ENCODE measurements around the gene STPG2. TPM values are rescaled to one million over a fixed set of nuclear protein-coding genes. Genes with fewer than 3 reads are reported as not detected.
"Not testable (repeated sequence)": the region's sequence is repeated elsewhere in the genome, so short reads cannot be mapped to it uniquely, and the experiment has no call there.

The STPG2 gene
- total RNA-seq, 2 donors from 2014 or later: 0.25 TPM; not detected in 1

DNA sequence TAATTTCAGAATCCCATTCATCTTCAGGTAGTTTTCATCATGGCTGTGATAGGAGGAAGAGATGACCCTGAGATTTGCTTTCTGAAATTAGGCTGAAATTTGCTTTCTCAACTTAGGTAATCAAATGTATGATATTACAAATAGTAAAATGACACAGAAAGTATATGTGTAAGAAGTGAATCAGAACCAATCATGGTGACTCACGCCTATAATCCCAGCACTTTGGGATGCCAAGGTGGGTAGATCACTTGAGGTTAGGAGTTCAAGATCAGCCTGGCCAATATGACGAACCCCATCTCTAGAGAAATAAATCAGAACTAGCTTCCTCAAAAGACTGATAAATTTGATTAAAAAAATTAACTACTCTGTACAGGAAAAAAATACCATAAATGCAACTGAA is 555.4 kb downstream of the STPG2 start:
- DNase-seq (no peak), ATAC-seq (no peak)
- intact Hi-C loops (cut with DNase I, micrococcal nuclease): no loop called here

DNA sequence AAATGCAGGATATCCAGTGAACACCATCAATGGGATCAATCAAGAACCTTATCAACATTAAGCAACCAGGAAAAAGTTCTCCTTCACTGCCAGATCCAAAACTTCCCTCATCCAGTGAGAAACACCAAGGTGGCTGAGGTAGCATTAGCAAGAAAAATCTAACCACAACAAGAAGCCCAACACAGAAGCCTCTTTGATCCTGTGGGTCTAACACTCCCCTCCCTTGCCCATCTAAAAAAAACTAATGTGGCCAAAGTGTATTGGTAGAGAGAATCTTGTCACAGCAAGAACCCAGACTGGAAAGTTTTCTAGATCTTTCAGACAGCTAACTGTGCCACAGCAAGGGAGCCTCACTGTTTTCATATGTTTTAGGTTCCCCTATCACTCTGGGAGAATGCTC is 558.0 kb downstream of the STPG2 start:
- ATAC-seq (no peak), DNase-seq (no peak)
- intact Hi-C loops (cut with DNase I, micrococcal nuclease): no loop called here

DNA sequence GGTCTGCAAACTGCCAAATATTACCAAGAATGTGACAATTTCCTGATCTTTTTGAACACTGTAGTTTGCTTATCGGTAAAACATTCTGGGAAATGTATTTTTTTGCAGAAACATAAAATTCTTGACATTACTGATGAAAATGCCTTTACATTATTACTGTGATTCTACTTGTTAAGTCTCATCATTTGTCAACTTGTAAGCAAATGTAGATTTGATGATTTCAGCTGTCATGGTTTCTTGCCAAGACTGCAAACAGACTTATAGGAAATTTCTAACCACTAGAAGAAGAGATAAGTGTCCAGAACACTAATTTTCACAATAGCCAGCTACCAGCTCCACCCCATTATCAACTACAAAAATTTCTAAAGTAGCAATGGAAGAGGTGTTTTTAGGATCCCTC is 560.4 kb downstream of the STPG2 start:
- ATAC-seq: no peak
- DNase-seq: no peak
- intact Hi-C loops (cut with DNase I, micrococcal nuclease): no loop called here

DNA sequence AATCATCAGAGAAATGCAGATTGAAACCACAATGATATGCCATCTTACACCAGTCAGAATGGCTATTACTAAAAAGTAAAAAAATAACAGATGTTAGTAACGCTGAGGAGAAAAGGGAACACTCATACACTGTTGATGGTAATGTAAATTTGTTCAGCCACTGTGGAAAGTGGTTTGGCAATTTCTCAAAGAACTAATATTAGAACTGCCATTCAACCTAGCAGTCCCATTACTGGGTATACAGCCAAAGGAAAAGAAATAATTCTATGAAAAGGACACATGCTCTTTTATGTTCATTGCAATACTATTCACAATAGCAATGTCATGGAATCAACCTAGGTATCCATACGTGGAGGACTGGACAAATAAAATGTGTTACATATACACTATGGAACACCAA is 566.3 kb downstream of the STPG2 start:
- intact Hi-C loops (cut with DNase I, micrococcal nuclease): no loop called here
- ATAC-seq (no peak), DNase-seq (no peak)

DNA sequence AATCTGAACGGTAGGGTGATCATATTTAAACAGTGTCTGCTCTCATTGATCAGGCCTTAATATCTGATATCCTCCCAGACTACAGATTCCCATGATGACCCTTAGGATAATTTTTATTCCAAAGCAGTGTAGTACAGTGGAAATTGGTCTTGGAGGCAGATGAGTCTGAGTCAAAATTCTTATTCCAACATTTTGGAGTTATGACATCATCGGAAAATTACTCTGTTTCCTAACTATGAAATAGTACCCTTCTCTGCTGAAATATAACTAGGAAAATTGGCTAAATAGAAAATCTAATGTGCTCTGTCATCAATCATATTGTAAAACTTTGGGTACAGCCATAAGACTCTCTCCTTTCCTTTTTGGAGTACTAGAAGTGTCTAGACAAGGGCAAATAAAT is 583.3 kb downstream of the STPG2 start:
- intact Hi-C loops (cut with DNase I, micrococcal nuclease): no loop called here
- DNase-seq (no peak), ATAC-seq (no peak)

DNA sequence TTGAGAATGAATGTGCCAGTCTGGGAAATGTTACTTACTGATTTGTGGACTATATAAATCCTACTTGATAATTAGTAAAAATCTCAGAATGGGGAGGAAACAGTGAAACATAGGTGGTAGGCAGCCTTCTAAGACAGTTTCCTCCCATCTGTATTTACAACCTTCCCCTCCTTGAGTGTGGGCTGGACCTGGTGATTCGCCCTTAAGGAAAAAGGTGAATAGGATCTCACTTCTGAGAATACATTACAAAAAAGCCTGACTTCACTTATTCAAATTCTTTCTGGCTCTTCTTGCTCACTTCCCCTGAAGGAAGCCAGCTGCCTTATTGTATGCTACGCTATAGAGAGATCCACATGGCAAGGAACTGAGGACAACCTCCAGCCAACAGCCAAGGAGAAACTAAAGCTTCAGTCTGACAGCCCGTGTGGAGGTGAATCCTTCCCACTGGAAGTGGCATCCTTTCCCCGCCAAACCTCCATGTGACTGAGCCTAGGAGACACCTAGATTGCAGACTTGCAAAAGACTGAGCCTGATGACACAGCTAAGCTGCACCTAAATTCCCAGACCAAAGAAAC is 585.0 kb downstream of the STPG2 start:
- ATAC-seq: no peak
- no peak for DNase-seq
- intact Hi-C loops (cut with DNase I, micrococcal nuclease): no loop called here

DNA sequence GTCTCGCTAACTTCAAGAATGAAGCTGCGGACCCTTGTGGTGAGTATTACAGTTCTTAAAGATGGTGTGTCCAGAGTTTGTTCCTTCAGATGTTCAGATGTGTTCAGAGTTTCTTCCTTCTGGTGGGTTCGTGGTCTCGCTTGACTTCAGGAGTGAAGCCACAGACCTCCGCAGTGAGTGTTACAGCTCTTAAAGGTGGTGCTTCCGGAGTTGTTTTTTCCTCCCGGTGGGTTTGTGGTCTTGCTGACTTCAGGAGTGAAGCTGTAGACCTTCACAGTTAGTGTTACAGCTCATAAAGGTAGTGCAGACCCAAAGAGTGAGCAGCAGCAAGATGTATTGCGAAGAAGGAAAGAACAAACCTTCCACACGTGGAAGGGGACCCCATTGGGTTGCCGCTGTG is 592.6 kb downstream of the STPG2 start:
- intact Hi-C loops (cut with DNase I, micrococcal nuclease); DNase-seq; ATAC-seq: not testable (repeated sequence)

DNA sequence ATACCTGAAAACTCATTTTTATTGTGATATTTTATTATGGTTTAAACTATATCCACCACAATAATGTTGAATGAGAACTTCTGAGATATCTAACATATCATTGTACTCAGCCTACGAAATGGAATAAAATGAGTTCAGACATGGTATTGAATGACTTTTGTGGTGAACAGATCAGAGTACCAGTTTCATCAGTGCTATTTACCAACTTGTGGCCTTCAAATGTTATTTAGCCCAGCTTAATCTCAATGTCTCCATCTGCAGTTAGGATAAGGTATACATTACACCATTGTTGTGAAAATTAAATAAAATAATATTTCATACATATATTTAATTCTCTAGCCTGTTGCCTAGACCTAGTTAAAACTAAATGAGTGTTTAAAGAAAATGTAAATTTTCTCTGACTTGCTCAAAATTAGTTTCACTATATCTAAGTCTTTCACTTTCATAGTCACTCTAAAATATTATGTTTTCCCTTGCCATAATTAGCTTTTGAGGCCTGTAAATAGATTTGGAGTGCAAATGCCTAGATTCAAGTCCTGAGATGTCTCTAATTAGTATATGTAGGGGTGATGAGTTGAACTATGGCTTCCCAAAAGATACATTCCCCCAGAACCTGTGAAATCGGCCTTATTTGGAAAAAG is 594.2 kb downstream of the STPG2 start:
- ATAC-seq (no peak), DNase-seq (no peak)
- intact Hi-C loops (cut with DNase I, micrococcal nuclease): no loop called here

DNA sequence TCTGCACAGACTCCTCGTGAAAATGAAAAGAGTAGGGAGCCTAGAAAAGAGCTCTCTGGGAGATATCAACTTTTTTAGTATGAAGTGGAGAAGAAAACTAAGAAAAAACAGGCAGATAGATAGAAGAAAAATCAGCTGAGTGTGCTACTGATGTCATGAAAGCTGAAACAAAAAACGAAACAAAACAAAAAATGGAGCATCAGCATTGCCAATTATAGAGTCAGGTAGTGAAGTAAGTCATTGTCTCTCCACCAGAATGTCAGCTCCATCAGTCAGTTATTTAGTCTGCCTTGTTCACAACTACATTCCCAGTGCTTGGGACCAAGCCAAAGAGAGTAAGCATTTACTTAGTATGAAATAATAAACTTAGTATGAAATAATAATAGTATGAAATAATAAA is 595.1 kb downstream of the STPG2 start:
- no peak for DNase-seq
- ATAC-seq: no peak
- intact Hi-C loops (cut with DNase I, micrococcal nuclease): no loop called here

DNA sequence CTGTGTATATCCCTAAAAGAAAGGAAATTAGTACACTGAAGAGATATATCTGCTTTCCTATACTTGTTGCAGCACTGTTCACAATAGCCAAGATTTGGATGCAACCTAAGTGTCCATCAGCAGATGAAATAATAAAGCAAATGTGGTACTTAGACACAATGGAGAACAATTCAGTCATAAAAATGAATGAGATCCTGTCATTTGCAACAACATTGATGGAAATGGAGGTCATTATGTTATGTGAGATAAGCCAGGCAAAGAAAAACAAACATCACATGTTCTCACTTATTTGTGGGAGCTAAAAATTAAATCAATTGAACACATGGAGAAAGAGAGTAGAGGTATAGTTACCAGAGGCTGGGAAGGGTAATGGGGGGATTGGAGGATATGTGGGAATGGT is 611.9 kb downstream of the STPG2 start:
- DNase-seq: no peak
- intact Hi-C loops (cut with DNase I, micrococcal nuclease): no loop called here
- no peak for ATAC-seq

DNA sequence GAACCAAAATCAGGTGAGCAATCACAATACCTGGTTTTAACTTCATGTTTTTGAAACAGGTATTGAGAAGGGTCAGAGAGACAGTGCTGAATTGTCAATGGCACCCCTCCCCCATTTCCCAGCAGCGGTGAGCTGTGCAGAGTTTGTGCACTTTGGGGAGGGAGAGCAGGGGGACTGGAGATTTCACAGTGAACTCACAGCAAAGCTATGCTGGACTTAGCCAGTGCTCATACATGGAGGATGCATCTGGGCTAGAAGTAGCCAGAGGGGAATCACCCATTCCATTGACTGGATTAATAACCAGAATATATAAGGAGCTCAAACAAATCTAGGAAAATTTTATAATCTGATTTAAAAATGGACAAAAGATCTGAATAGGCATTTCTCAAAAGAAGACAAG is 612.6 kb downstream of the STPG2 start:
- intact Hi-C loops (cut with DNase I, micrococcal nuclease): no loop called here
- ATAC-seq (no peak), DNase-seq (no peak)

DNA sequence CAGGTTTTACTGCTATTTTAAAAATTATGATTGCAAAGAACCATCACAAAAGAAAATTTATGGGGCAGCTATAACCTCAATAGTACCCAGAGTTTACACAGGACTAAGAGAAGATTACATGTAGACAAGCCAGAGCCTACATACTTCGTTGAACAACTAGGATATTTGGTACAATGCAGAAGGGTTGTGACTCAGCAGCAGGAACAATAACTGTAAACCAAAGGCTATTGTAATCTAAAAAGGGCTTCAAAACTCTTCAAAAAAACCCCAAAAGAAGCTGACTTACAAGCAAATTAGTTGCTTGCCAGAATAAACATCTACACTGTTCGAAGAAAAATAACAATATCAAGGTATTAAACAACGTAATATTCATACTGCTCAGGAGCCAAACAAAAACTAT is 618.0 kb downstream of the STPG2 start:
- no peak for DNase-seq
- ATAC-seq: no peak
- intact Hi-C loops (cut with DNase I, micrococcal nuclease): no loop called here

DNA sequence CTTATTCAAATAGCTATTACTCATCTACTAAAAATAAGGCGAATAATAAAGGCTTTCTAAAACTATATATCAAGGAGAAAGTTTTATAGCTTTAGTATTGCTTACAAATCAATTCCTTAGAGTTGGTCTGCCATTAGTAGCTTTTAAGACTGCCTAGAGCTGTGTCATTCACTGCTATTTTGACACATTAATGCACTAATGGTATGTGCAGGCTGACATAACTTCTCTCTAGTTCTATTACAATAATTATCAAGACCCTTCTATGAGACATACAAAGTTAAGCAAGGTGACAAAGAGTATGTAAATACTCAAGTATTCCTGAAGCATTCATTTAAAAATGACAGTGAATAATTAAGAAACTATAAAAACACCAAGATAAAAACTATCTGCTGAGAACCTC is 625.3 kb downstream of the STPG2 start:
- intact Hi-C loops (cut with DNase I, micrococcal nuclease): no loop called here
- DNase-seq: no peak
- ATAC-seq: no peak

DNA sequence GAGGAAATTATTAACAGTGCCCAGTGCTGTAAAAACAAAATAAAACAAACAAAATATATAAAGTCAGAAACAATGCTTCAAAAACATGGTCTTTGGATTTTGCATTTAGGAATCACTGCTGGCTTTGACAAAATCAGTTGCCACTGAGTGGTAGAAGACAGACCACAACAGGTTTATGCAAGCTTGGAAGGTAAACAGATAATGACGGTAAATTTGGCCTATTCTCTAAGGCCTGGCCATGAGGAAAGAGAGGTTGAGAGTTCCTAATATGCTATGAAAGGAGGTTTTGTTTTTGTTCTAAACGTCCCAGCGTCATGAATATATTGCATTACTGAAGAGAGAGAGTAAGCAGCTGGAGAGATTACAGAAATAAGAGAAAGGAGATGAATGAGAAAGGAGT is 629.4 kb downstream of the STPG2 start:
- ATAC-seq: no peak
- DNase-seq: no peak
- intact Hi-C loops (cut with DNase I, micrococcal nuclease): no loop called here

Other genes starting within 250 kb of the STPG2 start
- gene RAP1GDS1, start 117.9 kb upstream of the STPG2 start, total RNA-seq: 10 to 100 TPM; 32.7 to 36.2 TPM